Activated CD8-positive, alpha-beta T cell treated with anti-CD3 and anti-CD28 coated beads, Interleukin-2, amount 10 ng/mL, durations not matched to agents 7 days and 5 days (primary cell): Measurements from ENCODE around the gene SLC29A3. TPM values are rescaled to one million over a fixed set of nuclear protein-coding genes. Genes with fewer than 3 reads are reported as not detected.
A peak's percentile ranks its signal among the peaks of the same experiment; 100 is the strongest.

Experiments
- ATAC-seq: fragments of 150-1000 bp; cut with Tn5 transposase; one replicate; pipeline ENCODE4 v1.10.0; 2021; ENCODE audit warnings: moderate library complexity
- CTCF ChIA-PET: fragments of 350-600 bp; sonication (Branson Sonifier 250); formaldehyde crosslinking; loops from one replicate; lab custom pipeline; 2021; ENCODE audit warnings: antibody characterized with exemption; lab: Charles Lee
- POLR2A ChIA-PET: fragments of 350-600 bp; sonication (Branson Sonifier 250); formaldehyde crosslinking; loops from one replicate; lab custom pipeline; 2021; ENCODE audit warnings: antibody characterized with exemption; lab: Charles Lee
- DNase-seq: peaks from one replicate; pipeline ENCODE4 v3.0.0-alpha.2; 2020
- H3K27ac Mint-ChIP-seq: one replicate; pipeline ENCODE4 v1.8.0; 2021; ENCODE audit warnings: mild to moderate bottlenecking, mixed read lengths
- H3K27me3 Mint-ChIP-seq: one replicate; pipeline ENCODE4 v1.8.0; 2021; ENCODE audit warnings: low read depth, mixed read lengths
- H3K36me3 Mint-ChIP-seq: one replicate; pipeline ENCODE4 v1.8.0; 2021; ENCODE audit warnings: low read depth, mixed read lengths
- H3K4me1 Mint-ChIP-seq: one replicate; pipeline ENCODE4 v1.8.0; 2021; ENCODE audit warnings: low read depth, mixed read lengths
- H3K4me3 Mint-ChIP-seq: one replicate; pipeline ENCODE4 v1.8.0; 2021; ENCODE audit warnings: mild to moderate bottlenecking, mixed read lengths
- H3K9me3 Mint-ChIP-seq: one replicate; pipeline ENCODE4 v1.8.0; 2022; ENCODE audit warnings: mixed read lengths; ENCODE audit not compliant: insufficient read depth
- total RNA-seq, 2 experiments: library from RNA; stranded (reverse); gene quantifications; one replicate each; pipeline ENCODE4 v1.2.3, GENCODE V29; 2021

Gene SLC29A3
- total RNA-seq, 2 experiments from 2014 or later, result 3.0 to 3.4 TPM

DNA sequence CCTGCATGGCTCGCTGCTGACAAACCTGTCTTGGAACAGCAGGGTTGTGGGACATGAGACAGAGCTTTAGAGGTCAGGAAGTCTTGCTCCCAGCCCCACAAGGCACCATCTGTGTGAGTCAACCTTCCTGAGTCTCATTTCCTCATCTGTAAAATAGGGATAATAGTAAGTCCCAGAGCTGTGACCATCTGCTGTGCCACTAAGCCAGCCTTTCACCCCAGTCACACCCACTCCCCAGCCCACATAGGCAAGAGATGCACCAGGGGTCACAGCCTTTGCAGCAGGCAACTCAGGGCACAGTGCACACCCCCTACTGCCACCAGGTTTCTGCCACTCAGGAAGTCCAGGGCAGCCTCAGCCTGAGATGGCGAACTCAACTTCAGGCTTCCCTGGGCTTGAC is 48.2 kb downstream of the SLC29A3 start:
- no peaks in the 10 kb centered on the region for H3K36me3 Mint-ChIP-seq
- H3K4me3 Mint-ChIP-seq, result no peak overlapping the region
- peaks cover 8% of the 10 kb centered on the region for H3K27me3 Mint-ChIP-seq
- H3K9me3 Mint-ChIP-seq, result no peaks in the 10 kb centered on the region
- ATAC-seq (no peak), DNase-seq (no peak)
- no peak overlapping the region for H3K27ac Mint-ChIP-seq
- peaks cover 4% of the 10 kb centered on the region for H3K4me1 Mint-ChIP-seq
- POLR2A ChIA-PET, result no interaction called here
- CTCF ChIA-PET, result interaction anchor here (1.1 to 1.3 kb wide), 2 partner anchors 12 to 48 kb away, joined by 3 read pairs; no protein-coding TSS in a partner anchor

DNA sequence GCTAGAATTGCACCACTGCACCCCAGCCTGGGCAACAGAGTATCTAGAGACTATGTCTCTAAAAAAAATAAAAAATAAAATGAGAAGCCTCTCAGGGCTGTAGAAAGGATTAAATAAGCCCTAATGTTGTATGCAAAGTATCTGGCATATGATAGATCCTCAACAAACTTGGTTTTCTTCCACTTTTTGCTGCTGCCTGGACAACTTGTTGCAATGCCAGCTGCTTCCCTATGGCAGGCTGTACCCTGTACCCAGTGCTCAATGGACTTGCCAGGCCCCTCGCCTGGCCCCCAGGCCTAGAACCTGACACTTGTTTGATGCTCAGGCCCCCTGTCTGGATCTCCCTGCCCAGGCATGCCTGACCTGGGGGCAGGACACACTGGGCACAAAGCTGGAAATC is 49.1 kb downstream of the SLC29A3 start:
- ATAC-seq (no peak), DNase-seq (no peak)
- Mint-ChIP-seq H3K4me1 (peaks cover 4% of the 10 kb centered on the region), H3K4me3 (no peak overlapping the region), H3K36me3 (no peaks in the 10 kb centered on the region), H3K27ac (no peak overlapping the region), H3K27me3 (peaks cover 11% of the 10 kb centered on the region), H3K9me3 (no peaks in the 10 kb centered on the region)
- ChIA-PET POLR2A (no interaction called here), CTCF (interaction anchor here (1.1 kb wide), 1 partner anchor 47 kb away, joined by 3 read pairs; no protein-coding TSS in a partner anchor)

- no peaks in the 10 kb centered on the region for H3K36me3 Mint-ChIP-seq
- no peak overlapping the region for H3K27ac Mint-ChIP-seq
- DNase-seq (no peak), ATAC-seq (no peak)
- no peak overlapping the region for H3K4me3 Mint-ChIP-seq
- CTCF ChIA-PET, result interaction anchor here (1.8 kb wide), 1 partner anchor 15 kb away, joined by 7 read pairs; no protein-coding TSS in a partner anchor
- no peaks in the 10 kb centered on the region for H3K9me3 Mint-ChIP-seq
- POLR2A ChIA-PET, result no interaction called here
- peaks cover 4% of the 10 kb centered on the region for H3K4me1 Mint-ChIP-seq
- peaks cover 13% of the 10 kb centered on the region for H3K27me3 Mint-ChIP-seq
These were observed 49.6 kb downstream of the SLC29A3 start for GRCh38 chr10:71368643-71369042.

DNA sequence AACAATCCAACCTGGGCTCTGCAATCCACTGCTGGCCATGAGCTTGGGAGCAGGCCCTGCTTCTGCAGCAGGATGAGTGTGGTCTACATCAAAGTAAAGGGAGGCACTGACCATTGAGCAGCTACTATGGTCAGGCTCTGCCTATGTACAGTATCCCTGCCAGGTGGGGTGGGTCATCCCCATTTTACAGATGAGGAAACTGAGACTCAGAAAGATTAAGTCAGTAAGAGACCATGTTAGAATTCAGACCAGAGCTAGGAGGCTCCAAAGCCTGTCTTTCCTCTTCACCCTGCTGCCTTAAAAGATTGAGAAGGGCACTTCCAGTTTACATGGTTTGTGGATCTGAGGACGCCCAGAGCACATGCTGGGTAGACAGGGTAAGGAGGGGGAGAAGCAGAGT is 50.5 kb downstream of the SLC29A3 start:
- POLR2A ChIA-PET, result no interaction called here

GRCh38 chr10:71370031-71370430 is 51.0 kb downstream of the SLC29A3 start:
- ATAC-seq (no peak), DNase-seq (no peak)
- Mint-ChIP-seq H3K36me3 (no peaks in the 10 kb centered on the region), H3K27ac (no peak overlapping the region), H3K9me3 (no peaks in the 10 kb centered on the region), H3K4me1 (peaks cover 4% of the 10 kb centered on the region), H3K4me3 (no peak overlapping the region), H3K27me3 (peaks cover 13% of the 10 kb centered on the region)
- ChIA-PET CTCF (interaction anchor here (1.4 to 1.8 kb wide), 2 partner anchors 11 to 14 kb away, joined by 4 to 7 read pairs; no protein-coding TSS in a partner anchor), POLR2A (no interaction called here)

More for the DNA sequence above, 50.5 kb downstream of the SLC29A3 start:
- no peaks in the 10 kb centered on the region for H3K36me3 Mint-ChIP-seq
- no peak for ATAC-seq
- H3K27ac Mint-ChIP-seq, result no peak overlapping the region
- no peaks in the 10 kb centered on the region for H3K9me3 Mint-ChIP-seq
- no peak for DNase-seq
- peaks cover 13% of the 10 kb centered on the region for H3K27me3 Mint-ChIP-seq
- peaks cover 4% of the 10 kb centered on the region for H3K4me1 Mint-ChIP-seq
- H3K4me3 Mint-ChIP-seq, result no peak overlapping the region
- CTCF ChIA-PET, result interaction anchor here (1.8 kb wide), 1 partner anchor 14 kb away, joined by 7 read pairs; no protein-coding TSS in a partner anchor

DNA sequence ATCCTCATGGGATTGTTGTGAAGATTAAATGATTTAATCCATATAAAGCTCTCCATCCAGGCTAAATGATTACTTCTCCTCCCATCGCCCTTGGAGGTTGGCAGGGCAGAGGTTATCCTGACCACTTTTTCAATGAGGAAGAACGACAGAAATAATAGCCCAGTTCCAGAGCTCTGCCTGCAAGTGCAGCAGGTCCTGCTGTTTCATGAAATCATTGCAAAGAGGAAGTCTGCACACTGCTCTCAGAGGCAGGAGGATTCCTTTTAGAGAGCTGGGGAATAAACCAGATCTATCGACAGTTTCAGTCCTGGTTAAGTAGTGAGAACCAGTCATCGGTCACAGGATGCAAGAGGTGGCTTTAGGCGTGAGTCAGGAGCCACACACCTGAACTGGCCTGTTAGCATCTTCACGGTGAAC is 52.7 kb downstream of the SLC29A3 start:
- H3K27me3 Mint-ChIP-seq, result peaks cover 16% of the 10 kb centered on the region
- H3K9me3 Mint-ChIP-seq, result no peaks in the 10 kb centered on the region
- H3K4me3 Mint-ChIP-seq, result no peak overlapping the region
- no peak for DNase-seq
- no peak overlapping the region for H3K27ac Mint-ChIP-seq
- ATAC-seq, result no peak
- no peaks in the 10 kb centered on the region for H3K36me3 Mint-ChIP-seq
- POLR2A ChIA-PET, result interaction anchor here (0.6 kb wide), 1 partner anchor 137 kb away, joined by 3 read pairs; no protein-coding TSS in a partner anchor
- CTCF ChIA-PET, result interaction anchor here (1.0 to 1.4 kb wide), 4 partner anchors 9 to 336 kb away, joined by 3 to 4 read pairs (median 4); no protein-coding TSS in a partner anchor
- H3K4me1 Mint-ChIP-seq, result peaks cover 11% of the 10 kb centered on the region

GRCh38 chr10:71372882-71373495 is 53.9 kb downstream of the SLC29A3 start:
- H3K36me3 Mint-ChIP-seq, result no peaks in the 10 kb centered on the region
- no peak for ATAC-seq
- no peak overlapping the region for H3K4me3 Mint-ChIP-seq
- POLR2A ChIA-PET, result no interaction called here
- peaks cover 16% of the 10 kb centered on the region for H3K27me3 Mint-ChIP-seq
- no peaks in the 10 kb centered on the region for H3K9me3 Mint-ChIP-seq
- H3K4me1 Mint-ChIP-seq, result peaks cover 19% of the 10 kb centered on the region
- DNase-seq, result no peak
- no peak overlapping the region for H3K27ac Mint-ChIP-seq
- CTCF ChIA-PET, result interaction anchor here (1.1 kb wide), 1 partner anchor 8 kb away, joined by 4 read pairs; no protein-coding TSS in a partner anchor

DNA sequence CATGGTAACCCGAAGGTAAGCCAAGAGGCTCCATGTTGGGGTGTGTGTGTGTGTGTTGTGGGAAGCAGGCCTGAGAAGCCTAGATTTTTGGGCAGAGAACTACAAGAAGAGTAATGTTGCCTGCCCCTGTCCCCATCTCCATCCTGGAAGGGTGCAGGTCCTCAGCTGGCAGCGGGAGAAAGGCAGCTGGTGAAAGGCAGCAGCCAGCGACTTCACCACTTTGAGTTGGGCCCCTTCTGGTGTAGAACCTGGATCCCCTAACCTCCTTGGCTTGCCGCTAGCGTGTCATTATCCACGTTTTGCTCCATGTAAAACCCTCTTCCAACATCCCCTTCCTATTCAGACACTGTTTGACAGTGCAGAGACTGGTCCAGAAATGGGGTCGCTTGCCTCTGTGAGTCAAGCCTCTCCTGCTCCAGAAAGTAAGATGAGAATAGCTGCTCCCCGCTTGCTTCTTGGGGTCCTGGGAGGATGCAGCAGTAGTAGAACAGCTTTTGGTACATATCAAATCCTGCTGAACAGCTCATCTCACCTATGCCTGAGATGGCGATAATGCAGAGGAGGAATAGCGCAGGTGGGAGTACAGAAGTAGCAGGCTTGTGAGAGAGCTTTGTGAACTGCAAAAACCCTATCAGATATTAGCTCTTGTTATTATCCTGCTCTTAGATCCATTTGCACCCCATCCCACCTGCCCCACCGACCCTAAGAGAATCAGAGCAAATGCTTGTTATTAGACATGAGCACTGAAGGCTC is 55.6 kb downstream of the SLC29A3 start:
- no peak for ATAC-seq
- Mint-ChIP-seq H3K36me3 (no peaks in the 10 kb centered on the region), H3K9me3 (no peaks in the 10 kb centered on the region), H3K27ac (no peak overlapping the region), H3K4me1 (peaks cover 22% of the 10 kb centered on the region), H3K4me3 (no peak overlapping the region), H3K27me3 (peaks cover 16% of the 10 kb centered on the region)
- ChIA-PET POLR2A (no interaction called here), CTCF (interaction anchor here (0.7 to 4.3 kb wide), 3 partner anchors 11 to 235 kb away, joined by 3 to 21 read pairs (median 3); no protein-coding TSS in a partner anchor)
- no peak for DNase-seq

- H3K27ac Mint-ChIP-seq, result no peak overlapping the region
- H3K36me3 Mint-ChIP-seq, result no peaks in the 10 kb centered on the region
- peak overlapping the region; percentile 57 for H3K4me3 Mint-ChIP-seq
- CTCF ChIA-PET, result interaction anchor here (0.9 to 4.3 kb wide), 6 partner anchors 9 to 507 kb away, joined by 3 to 21 read pairs (median 4); partner anchors contain the start of genes PSAP and SLC29A3
- peaks cover 22% of the 10 kb centered on the region for H3K4me1 Mint-ChIP-seq
- H3K27me3 Mint-ChIP-seq, result peaks cover 13% of the 10 kb centered on the region
- ATAC-seq (no peak), DNase-seq (no peak)
- POLR2A ChIA-PET, result interaction anchor here (1.6 kb wide), 1 partner anchor 60 kb away, joined by 4 read pairs; no protein-coding TSS in a partner anchor
- no peaks in the 10 kb centered on the region for H3K9me3 Mint-ChIP-seq
These were observed 56.9 kb downstream of the SLC29A3 start for GRCh38 chr10:71375952-71376351.

- ChIA-PET POLR2A (no interaction called here), CTCF (interaction anchor here (1.0 to 4.3 kb wide), 6 partner anchors 7 to 153 kb away, joined by 3 to 21 read pairs (median 4); no protein-coding TSS in a partner anchor)
- DNase-seq (no peak), ATAC-seq (no peak)
- Mint-ChIP-seq H3K36me3 (no peaks in the 10 kb centered on the region), H3K4me1 (peaks cover 18% of the 10 kb centered on the region), H3K27me3 (peaks cover 2% of the 10 kb centered on the region), H3K9me3 (no peaks in the 10 kb centered on the region), H3K27ac (no peak overlapping the region), H3K4me3 (no peak overlapping the region)
These were observed 59.5 kb downstream of the SLC29A3 start for GRCh38 chr10:71378336-71379117.

DNA sequence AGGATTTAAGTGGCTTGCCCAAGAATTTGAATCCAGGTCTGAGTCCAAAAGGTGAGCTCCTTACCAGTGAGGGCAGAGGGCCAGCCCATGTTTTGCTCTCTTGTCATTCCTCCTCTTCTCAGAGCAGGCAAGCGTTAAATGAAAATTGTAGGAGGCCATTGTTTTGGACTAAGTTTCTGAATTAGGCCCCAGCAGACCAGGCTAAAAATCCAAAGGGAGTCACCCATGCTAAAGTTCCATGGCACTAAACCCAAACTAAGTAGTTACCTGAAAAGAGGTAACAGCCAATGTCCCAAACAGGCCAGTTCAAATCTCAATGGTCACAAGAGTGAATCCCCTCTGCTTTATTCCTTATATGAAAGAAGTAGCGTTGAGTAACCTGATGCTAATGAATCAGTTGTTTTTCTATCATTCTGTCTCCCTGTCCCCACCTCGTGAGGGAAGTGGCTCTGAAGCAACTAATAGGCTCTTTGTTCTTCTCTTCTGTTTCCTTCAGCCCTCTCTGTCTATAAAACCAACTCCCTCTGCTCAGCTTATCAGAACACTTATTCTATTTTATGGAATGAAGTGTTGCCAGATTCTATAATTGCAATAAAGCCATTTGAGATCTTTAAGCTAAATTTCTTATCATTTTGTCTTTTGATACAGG is 60.2 kb downstream of the SLC29A3 start:
- H3K4me1 Mint-ChIP-seq, result peaks cover 18% of the 10 kb centered on the region
- ChIA-PET CTCF (interaction anchor here (1.5 to 1.6 kb wide), 2 partner anchors 12 to 62 kb away, joined by 3 to 4 read pairs; no protein-coding TSS in a partner anchor), POLR2A (no interaction called here)
- H3K27ac Mint-ChIP-seq, result no peak overlapping the region
- ATAC-seq, result no peak
- peaks cover 2% of the 10 kb centered on the region for H3K27me3 Mint-ChIP-seq
- no peaks in the 10 kb centered on the region for H3K36me3 Mint-ChIP-seq
- no peak overlapping the region for H3K4me3 Mint-ChIP-seq
- no peak for DNase-seq
- no peaks in the 10 kb centered on the region for H3K9me3 Mint-ChIP-seq
